ENCODE data around the gene RTN4IP1. TPM values are rescaled to one million over a fixed set of nuclear protein-coding genes. Genes with fewer than 3 reads are reported as not detected.

Gene RTN4IP1
- total RNA-seq, 1 experiment from 2014 or later, result 12.5 TPM

DNA sequence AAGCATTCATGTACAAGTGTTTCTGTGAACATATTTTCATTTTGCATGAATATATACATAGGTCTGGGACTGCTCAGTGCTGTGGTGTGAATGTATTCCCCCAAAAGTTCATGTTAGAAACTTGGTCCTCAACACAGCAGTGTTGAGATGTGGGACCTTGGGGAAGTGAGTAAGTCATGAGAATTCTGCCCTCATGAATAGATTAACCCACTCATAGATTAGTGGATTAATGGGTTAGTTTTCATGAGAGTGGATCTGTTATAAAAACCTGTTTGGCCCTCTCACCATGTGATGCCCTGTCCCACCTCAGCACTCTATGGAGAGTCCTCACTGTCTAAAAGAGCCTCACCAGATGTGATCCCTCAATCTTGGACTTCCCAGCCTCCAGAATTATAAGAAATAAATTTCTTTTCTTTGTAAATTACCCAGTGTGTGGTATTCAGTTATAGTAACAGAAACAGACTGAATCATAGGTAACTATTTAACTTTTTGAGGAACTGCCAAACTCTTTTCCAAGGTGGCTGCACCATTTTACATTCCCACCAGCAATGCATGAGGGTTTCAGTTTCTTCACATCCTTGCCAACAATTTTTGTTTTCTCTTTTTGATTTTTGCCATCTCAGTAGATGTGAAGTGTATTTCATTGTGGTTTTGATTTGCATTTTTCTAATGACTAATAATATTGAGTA lies 45.4 kb upstream of the RTN4IP1 start:
- no peak overlapping the region for H4K91ac ChIP-seq (ENCODE audit: insufficient read length, low read depth, low read length)
- no peaks in the 10 kb centered on the region for H3K23me2 ChIP-seq (ENCODE audit: insufficient read length, low read depth, low read length, poor library complexity, severe bottlenecking)
- H3T11ph ChIP-seq (ENCODE audit: low read length), result no peak overlapping the region
- H3K56ac ChIP-seq (ENCODE audit: insufficient read length, low read depth, low read length), result no peak overlapping the region
- peaks cover 0 to 3% of the 10 kb centered on the region in 2 experiments; a peak in 3 of 5 replicates for H3K9me3 Mint-ChIP-seq
- peaks cover 0 to 5% (median 0%) of the 10 kb centered on the region in 3 experiments; a peak in 4 of 7 replicates for H3K36me3 Mint-ChIP-seq (ENCODE audit: insufficient read depth in 1 of 3, low read depth in 3 of 3)
- H3K79me2 ChIP-seq (ENCODE audit: insufficient read depth, low read length), result no peaks in the 10 kb centered on the region
- H3K9me3 ChIP-seq (ENCODE audit: control insufficient read depth, low read depth, low read length), result no peaks in the 10 kb centered on the region
- no peak overlapping the region for H3K27ac Mint-ChIP-seq
- H3K27ac ChIP-seq (ENCODE audit: insufficient read length, low read depth, low read length), result no peak overlapping the region
- H3K23ac ChIP-seq (ENCODE audit: insufficient read length, low read depth, low read length), result no peak overlapping the region
- no peak overlapping the region for H2BK120ac ChIP-seq (ENCODE audit: low read depth, low read length, poor library complexity, severe bottlenecking)
- no peak overlapping the region for H3K18ac ChIP-seq (ENCODE audit: insufficient read length, low read depth, low read length)
- no peak overlapping the region for H3K4ac ChIP-seq (ENCODE audit: low read depth, low read length)
- no peak overlapping the region for H3K4me2 ChIP-seq (ENCODE audit: insufficient read depth, insufficient read length, low read length)
- no peak overlapping the region for H2AK5ac ChIP-seq (ENCODE audit: insufficient read length, low read length)
- TF ChIP-seq, protein P1, sequence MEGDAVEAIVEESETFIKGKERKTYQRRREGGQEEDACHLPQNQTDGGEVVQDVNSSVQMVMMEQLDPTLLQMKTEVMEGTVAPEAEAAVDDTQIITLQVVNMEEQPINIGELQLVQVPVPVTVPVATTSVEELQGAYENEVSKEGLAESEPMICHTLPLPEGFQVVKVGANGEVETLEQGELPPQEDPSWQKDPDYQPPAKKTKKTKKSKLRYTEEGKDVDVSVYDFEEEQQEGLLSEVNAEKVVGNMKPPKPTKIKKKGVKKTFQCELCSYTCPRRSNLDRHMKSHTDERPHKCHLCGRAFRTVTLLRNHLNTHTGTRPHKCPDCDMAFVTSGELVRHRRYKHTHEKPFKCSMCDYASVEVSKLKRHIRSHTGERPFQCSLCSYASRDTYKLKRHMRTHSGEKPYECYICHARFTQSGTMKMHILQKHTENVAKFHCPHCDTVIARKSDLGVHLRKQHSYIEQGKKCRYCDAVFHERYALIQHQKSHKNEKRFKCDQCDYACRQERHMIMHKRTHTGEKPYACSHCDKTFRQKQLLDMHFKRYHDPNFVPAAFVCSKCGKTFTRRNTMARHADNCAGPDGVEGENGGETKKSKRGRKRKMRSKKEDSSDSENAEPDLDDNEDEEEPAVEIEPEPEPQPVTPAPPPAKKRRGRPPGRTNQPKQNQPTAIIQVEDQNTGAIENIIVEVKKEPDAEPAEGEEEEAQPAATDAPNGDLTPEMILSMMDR (conservative IDR thresholded peaks at IDR 0.05), result no peak
- no peak overlapping the region for H4K5ac ChIP-seq (ENCODE audit: insufficient read length, low read depth, low read length)
- no peaks in the 10 kb centered on the region; the same call in 1 of the 2 replicates for H3K4me1 ChIP-seq (ENCODE audit: insufficient read depth, low read length)
- no peak overlapping the region for H3K9ac ChIP-seq (ENCODE audit: extremely low read depth, insufficient read length, low read length)
- no peaks in the 10 kb centered on the region for H3K79me1 ChIP-seq (ENCODE audit: insufficient read depth, low read depth, low read length, poor library complexity, severe bottlenecking)
- DNase-seq, result no peak
- no peaks in the 10 kb centered on the region for H4K20me1 ChIP-seq (ENCODE audit: control insufficient read depth, insufficient read depth, insufficient read length)
- H3K14ac ChIP-seq (ENCODE audit: insufficient read depth, low read length), result no peak overlapping the region
- H3K27me3 Mint-ChIP-seq (ENCODE audit: low read depth), result no peaks in the 10 kb centered on the region
- no peak overlapping the region for H2BK15ac ChIP-seq (ENCODE audit: low read depth, low read length)
- H2BK20ac ChIP-seq (ENCODE audit: low read depth, low read length, poor library complexity, severe bottlenecking), result no peak overlapping the region
- H4K8ac ChIP-seq (replicated peaks; ENCODE audit: insufficient read length, low read depth, low read length), result no peak overlapping the region
- H3K4me3 Mint-ChIP-seq, result no peak overlapping the region
- no peaks in the 10 kb centered on the region for H3K27me3 ChIP-seq (ENCODE audit: insufficient read depth, low read length)
- no peak overlapping the region for H2BK12ac ChIP-seq (ENCODE audit: insufficient read length, low read depth, low read length)
- H2BK5ac ChIP-seq (ENCODE audit: insufficient read length, low read length), result no peak overlapping the region
- no peak overlapping the region for H2AFZ ChIP-seq (ENCODE audit: low read length)
- H3K4me1 Mint-ChIP-seq, result peaks cover 20 to 24% of the 10 kb centered on the region in 2 experiments

All from H9 (cell line).